Ovary (tissue), 10 donors: Measurements from ENCODE around the gene SMAP2. TPM values are rescaled to one million over a fixed set of nuclear protein-coding genes. Genes with fewer than 3 reads are reported as not detected.
"Not testable (repeated sequence)": the region's sequence is repeated elsewhere in the genome, so short reads cannot be mapped to it uniquely, and the experiment has no call there.

Experiments
- DNase-seq, 5 donors: peaks; one replicate each; pipeline ENCODE4 v3.0.0-alpha.2; 2019 to 2020
- H3K27ac ChIP-seq, 2 donors: fragments of 200-600 bp; one replicate each; pipeline versions ENCODE4 v1.5.1 to v1.8.0; 2019 to 2022
- H3K27me3 ChIP-seq: fragments of 200-600 bp; one replicate; pipeline ENCODE4 v1.8.0; 2022
- H3K36me3 ChIP-seq: fragments of 200-600 bp; sonication (generic); one replicate; pipeline ENCODE4 v1.5.1; 2019
- H3K4me1 ChIP-seq: one replicate; pipeline ENCODE4 v1.8.1; 2013; ENCODE audit warnings: mild to moderate bottlenecking, moderate library complexity; ENCODE audit not compliant: insufficient read depth
- H3K4me3 ChIP-seq: fragments of 200-600 bp; sonication (generic); one replicate; pipeline ENCODE4 v1.5.1; 2017
- H3K9me3 ChIP-seq, 2 donors: fragments of 200-600 bp in 1 of 2; sonication (generic) in 1 of 2; one replicate each; pipeline versions ENCODE4 v1.5.1 to v1.8.1; 2013 to 2019; ENCODE audit warnings: mild to moderate bottlenecking in 1 of 2, moderate library complexity in 1 of 2
- CTCF ChIP-seq, 3 donors: fragments of 450-650 bp in 2 of 3; fragments of 200-600 bp in 1 of 3; IDR thresholded peaks; one replicate each; pipeline versions ENCODE4 v1.5.1 to v1.8.0; 2016 to 2022; ENCODE audit warnings: antibody characterized with exemption in 3 of 3, mild to moderate bottlenecking in 1 of 3
- EP300 ChIP-seq: sonication (generic); formaldehyde crosslinking; IDR thresholded peaks from one replicate; pipeline ENCODE4 v1.6.1; 2017; ENCODE audit warnings: antibody characterized with exemption
- POLR2A ChIP-seq: fragments of 450-650 bp; IDR thresholded peaks from one replicate; pipeline ENCODE4 v1.6.1; 2017; ENCODE audit warnings: antibody characterized with exemption, mild to moderate bottlenecking, moderate library complexity
- WGBS, 3 donors: extraction: QIAGEN DNeasy Blood & Tissue Kit in 1 of 3; methylation state at CpG; one replicate each; pipeline versions ENCODE4 v1.1.5 to v1.1.7; 2013 to 2017; 5-methylcytosine and 5-hydroxymethylcytosine counted together
- intact Hi-C, 4 donors: fragments of 100-400 bp; cut with DNase I; formaldehyde crosslinking; loops; one replicate each; pipeline versions ENCODE4 v1.11.0 to v1.15.1; 2022 to 2023
- long read RNA-seq, 3 donors: library from polyadenylated mRNA in 2 of 3; unstranded in 2 of 3; transcript quantifications; one replicate each; pipeline ENCODE4 v2.0.0 and lab custom pipeline, GENCODE V29; 2021 to 2026
- polyA plus RNA-seq, 2 donors: library from polyadenylated mRNA; stranded (reverse); fragments of 200-250 nt in 1 of 2; fragments of 350-450 nt in 1 of 2; fragmentation: Illumina TruSeq in 1 of 2; extraction: RNeasy Lipid Tissue Mini Kit (QIAGEN cat#74804) in 1 of 2; gene quantifications; one replicate each; pipeline ENCODE4 v1.2.3, GENCODE V29; 2013 to 2014
- total RNA-seq, 7 donors: library from RNA; depleted of rRNA in 2 of 7; stranded (reverse); fragments of >200 nt in 2 of 7; fragmentation: NEBNext Ultra II Directional in 3 of 7; extraction: Animal tissue kit (Norgen Biotek cat#: 25700) in 3 of 7; gene quantifications; one replicate each; pipeline versions ENCODE4 v1.1.0 to v1.2.4, GENCODE V29; 2016 to 2023
- donor health status: DM: no; HTN: no; CAD: no; lungs with moderate emphysema.
- donor health status: DM: no; HTN: no; CAD: no.
- donor health status: Bipolar disorder and iron deficiency.
- donor health status: DM: yes; HTN: yes; CAD: no.
- donor health status: DM: no; HTN: no; CAD: no.
- donor health status: DM: yes; HTN: yes; CAD: no.

Gene SMAP2
- 10 to 100 TPM; 11.6 to 25.7 (median 15.4) TPM for total RNA-seq
- 10 to 100 TPM; 10.7 to 72.0 TPM for polyA plus RNA-seq
- long read RNA-seq, donor 1, partial matches to known transcripts = 4 of 5 reads
- long read RNA-seq, donor 1, other reads (novel, unspliced or antisense) = 1 of 5 reads
- long read RNA-seq, donor 2, transcript SMAP2-202 (10 exons, 2,939 nt) = major isoform, 9 of 14 reads
- long read RNA-seq, donor 2, partial matches to known transcripts = 5 of 14 reads
- long read RNA-seq, donor 2, other reads (novel, unspliced or antisense) = 0 of 14 reads
- long read RNA-seq, donor 3, transcript SMAP2-202 (10 exons, 2,939 nt) = major isoform, 56 of 66 reads
- long read RNA-seq, donor 3, partial matches to known transcripts = 2 of 66 reads
- long read RNA-seq, donor 3, other reads (novel, unspliced or antisense) = 7 of 66 reads

- Histone ChIP-seq H3K36me3 (no peaks in the 10 kb centered on the region), H3K27me3 (no peaks in the 10 kb centered on the region), H3K4me3 (peak within 1 kb of the TSS; percentile 96), H3K4me1 (peaks cover 6% of the 10 kb centered on the region), H3K27ac (peak within 1 kb of the TSS; percentile 13 to 53), H3K9me3 (no peaks in the 10 kb centered on the region)
- 1% methylated on average over 47 to 65 of the region's 65 CpGs for WGBS, 3 donors
- no peak for TF ChIP-seq EP300
- no peak for TF ChIP-seq POLR2A
- TF ChIP-seq CTCF (IDR thresholded peaks at IDR 0.05) = no peak
- peak; percentile 95 to 97 (median 96) for DNase-seq
- intact Hi-C loops = no loop called here
Measured at GRCh38 chr1:40373323-40374283, at the start of gene SMAP2. TSS of gene SMAP2 (plus strand) at chr1:40373727. CDS start at chr1:40374121, 394 bp downstream.

GRCh38 chr1:40331403-40331802, 42.1 kb upstream of the SMAP2 start:
- H3K36me3 ChIP-seq, H3K27ac ChIP-seq, DNase-seq, H3K9me3 ChIP-seq, H3K4me1 ChIP-seq, H3K27me3 ChIP-seq, H3K4me3 ChIP-seq: not testable (repeated sequence)
- intact Hi-C loops = loop anchor here in 1 of 4 donors (10.0 kb wide), 1 partner anchor 187 kb away; no protein-coding TSS in a partner anchor
- 43 to 93% (median 81%) methylated on average over 1 of the region's 1 CpG for WGBS, 3 donors

GRCh38 chr1:40332695-40333094, 40.8 kb upstream of the SMAP2 start:
- no peaks in the 10 kb centered on the region for H3K4me1 ChIP-seq
- no peaks in the 10 kb centered on the region for H3K9me3 ChIP-seq
- H3K27ac ChIP-seq = no peak overlapping the region
- no peak overlapping the region for H3K4me3 ChIP-seq
- no peaks in the 10 kb centered on the region for H3K36me3 ChIP-seq
- TF ChIP-seq EP300 = no peak
- no peak for TF ChIP-seq POLR2A
- no peak for TF ChIP-seq CTCF (IDR thresholded peaks at IDR 0.05)
- intact Hi-C loops = loop anchor here in 1 of 4 donors (10.0 kb wide), 1 partner anchor 188 kb away; no protein-coding TSS in a partner anchor
- 71 to 93% (median 76%) methylated on average over 1 of the region's 1 CpG for WGBS, 3 donors
- no peak for DNase-seq
- no peaks in the 10 kb centered on the region for H3K27me3 ChIP-seq

GRCh38 chr1:40337443-40337842, 36.1 kb upstream of the SMAP2 start:
- DNase-seq = no peak
- no peaks in the 10 kb centered on the region for H3K27me3 ChIP-seq
- H3K9me3 ChIP-seq = no peaks in the 10 kb centered on the region
- H3K27ac ChIP-seq = no peak overlapping the region
- H3K4me3 ChIP-seq = no peak overlapping the region
- intact Hi-C loops = loop anchor here in 1 of 4 donors (10.0 kb wide), 1 partner anchor 193 kb away; no protein-coding TSS in a partner anchor
- no peaks in the 10 kb centered on the region for H3K4me1 ChIP-seq
- H3K36me3 ChIP-seq = no peaks in the 10 kb centered on the region
- TF ChIP-seq CTCF (IDR thresholded peaks at IDR 0.05) (no peak), EP300 (no peak)
- WGBS, 3 donors = 60 to 75% (median 72%) methylated on average over 8 of the region's 8 CpGs
